HG03521 (cell line): Measurements from ENCODE around the gene USP6NL.
"Not testable (repeated sequence)": the region's sequence is repeated elsewhere in the genome, so short reads cannot be mapped to it uniquely, and the experiment has no call there.

Experiments used
- ATAC-seq: cut with Tn5 transposase; IDR thresholded peaks from one replicate; pipeline ENCODE4 v1.9.1; 2021; ENCODE audit warnings: mild to moderate bottlenecking, moderate library complexity; ENCODE audit not compliant: unreplicated experiment

Gene USP6NL

DNA sequence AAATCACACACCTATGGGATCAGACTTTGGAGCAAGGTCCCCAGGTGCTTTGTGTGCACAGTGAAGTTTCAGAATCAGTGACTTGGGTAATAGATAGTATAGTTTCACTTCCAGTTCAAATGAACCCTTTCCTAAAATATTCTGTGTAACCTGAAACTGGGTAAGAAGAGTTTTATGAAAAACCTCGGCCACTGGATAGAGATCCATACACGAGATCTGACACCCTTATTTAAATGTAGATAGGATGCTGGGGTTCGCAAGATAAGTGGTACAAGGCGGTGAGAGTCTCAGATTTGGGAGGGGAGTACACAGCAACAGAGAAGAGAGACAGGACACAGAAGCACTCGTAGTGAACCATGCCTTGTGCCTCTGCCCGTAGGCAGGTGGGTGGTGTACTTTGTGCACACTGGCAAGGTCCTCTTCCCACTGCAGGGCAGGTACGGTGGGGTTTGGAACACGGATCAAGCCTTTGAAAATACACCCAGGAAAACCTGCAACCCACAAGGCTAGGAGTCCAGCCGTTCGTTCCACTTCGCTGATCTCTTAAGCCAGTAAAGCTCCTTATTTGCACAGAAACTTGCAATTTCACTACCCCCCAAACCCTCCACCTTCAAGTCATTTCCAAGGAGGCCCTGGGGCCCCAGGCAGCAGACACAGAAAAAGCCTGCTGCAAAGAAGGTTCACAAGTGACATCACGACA is 162.8 kb downstream of the USP6NL start:
- ATAC-seq: peak; percentile 83

DNA sequence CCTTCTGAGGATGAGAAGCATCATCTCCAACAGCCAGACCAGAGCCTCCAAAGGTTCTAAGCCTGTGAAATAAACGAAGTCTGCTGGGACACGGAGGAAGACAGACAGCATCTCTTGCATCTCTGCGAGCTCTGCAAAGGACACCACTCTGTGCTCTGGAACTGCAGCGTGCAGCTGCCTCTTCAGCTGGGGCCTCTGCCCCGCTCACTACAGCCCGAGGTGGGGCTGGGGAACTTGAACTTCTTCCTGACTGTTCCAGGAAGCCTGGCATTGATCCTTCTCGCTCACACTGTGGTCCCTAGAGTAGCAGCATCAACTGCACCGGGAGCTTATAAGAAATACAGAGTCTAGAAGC is 163.3 kb downstream of the USP6NL start:
- ATAC-seq: peak; percentile 30

DNA sequence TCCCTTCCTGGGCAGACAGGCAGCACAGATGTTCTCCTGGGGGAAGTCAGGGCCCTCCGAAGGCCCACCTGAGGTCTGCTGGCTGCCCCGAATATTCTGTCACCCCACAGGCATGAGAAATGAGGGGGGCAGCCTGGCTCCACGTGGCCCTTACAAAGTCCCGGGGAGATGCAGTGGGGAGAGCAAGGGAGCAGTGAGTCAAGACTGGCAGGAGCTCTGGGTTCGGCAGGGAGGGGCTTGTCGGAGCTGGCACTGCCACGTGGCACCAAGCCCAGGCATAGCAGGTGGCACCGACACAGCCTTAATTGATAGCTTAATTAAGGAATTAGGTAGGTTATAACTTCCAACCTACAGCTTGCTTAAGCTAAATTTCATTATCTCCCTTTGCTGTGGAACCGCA is 163.9 kb downstream of the USP6NL start:
- ATAC-seq: no peak

DNA sequence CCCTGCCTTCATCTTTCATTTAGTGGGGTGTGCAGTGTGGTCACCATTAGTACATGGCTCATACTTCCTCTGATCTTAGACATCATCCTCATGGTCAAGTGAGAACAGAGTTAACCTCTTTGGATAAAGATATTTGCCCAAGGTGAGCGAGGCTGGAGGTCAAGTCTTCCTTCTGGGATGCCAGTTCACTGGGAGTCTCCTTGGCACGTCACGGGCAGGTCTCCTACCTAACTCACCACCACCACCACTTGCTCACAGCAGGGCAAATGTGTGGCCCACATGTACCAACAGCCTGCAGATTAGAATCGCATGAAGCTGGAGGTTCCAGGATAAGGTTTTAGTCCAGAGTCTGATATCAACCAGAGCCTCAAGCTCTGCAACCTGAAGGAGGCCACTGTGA is 164.6 kb downstream of the USP6NL start:
- ATAC-seq: no peak

DNA sequence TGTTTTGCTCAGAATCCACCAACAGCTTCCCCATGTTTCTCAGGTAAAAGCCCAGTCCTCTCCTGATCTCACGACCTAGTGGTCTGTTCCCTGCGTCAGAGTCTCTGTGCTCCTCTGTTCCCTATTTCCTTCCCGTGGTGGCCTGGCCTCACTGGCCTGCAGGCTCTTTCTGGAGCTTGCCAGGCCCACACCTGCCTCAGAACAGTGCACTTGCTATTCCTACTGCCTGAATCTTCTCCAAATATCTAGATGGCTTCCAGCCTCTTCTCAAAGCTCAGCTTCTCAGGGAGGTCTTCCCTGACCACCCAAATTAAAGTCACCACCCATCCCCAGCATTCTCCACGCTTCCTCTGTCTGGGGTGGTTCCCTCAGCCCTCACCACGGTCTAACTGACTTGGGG is 165.3 kb downstream of the USP6NL start:
- no peak for ATAC-seq

DNA sequence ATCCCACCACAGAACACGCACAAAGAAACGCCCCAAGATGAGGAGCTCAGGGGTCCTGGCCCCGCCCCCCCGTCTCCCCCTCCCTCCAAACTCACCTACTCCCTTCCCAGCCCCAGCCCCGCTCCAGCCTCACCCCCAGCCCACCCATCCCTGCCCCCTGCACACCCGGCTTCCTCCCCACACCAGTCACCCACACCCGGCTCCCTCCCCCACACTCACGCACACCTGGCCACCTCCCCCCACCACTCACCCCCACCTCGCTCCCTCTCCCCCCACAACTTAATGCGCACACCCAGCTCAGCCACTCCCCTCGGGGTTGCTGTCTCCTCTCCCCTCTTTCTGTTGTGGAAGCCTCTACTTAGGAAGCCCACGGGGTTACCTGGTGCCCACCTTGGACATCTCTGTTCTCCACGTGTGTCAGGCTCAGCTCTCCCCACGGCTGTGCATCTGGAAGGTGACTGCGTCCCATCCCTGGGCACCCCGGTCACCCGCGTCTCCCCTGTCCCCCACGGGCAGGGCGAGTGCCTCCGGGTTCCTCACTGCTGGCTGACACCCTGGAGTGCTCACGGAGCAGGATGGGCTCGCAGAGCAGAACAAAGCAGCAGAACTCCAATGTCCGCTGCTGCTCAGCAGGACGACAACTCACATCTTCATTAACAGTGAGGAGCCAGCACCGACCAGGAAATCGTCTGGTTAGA is 166.8 kb downstream of the USP6NL start:
- no peak for ATAC-seq

DNA sequence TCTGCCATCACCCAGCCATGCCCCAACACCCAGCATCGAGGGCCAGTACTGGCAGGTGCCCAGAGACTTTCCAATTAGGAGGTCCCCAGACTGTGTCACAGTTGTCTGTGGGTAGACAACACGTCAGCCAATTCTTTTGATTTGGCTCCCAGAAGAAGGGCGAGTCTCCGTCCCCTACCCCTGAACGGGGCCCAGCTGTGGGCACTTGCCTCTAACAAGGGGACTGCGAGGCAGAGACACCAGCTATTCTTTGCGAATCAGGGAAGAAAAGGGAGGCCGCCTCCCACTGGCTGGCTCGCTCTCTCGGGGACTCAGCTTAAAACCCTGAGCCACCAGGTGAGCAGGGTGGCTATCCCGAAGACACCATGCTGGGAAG is 167.3 kb downstream of the USP6NL start:
- ATAC-seq: no peak

DNA sequence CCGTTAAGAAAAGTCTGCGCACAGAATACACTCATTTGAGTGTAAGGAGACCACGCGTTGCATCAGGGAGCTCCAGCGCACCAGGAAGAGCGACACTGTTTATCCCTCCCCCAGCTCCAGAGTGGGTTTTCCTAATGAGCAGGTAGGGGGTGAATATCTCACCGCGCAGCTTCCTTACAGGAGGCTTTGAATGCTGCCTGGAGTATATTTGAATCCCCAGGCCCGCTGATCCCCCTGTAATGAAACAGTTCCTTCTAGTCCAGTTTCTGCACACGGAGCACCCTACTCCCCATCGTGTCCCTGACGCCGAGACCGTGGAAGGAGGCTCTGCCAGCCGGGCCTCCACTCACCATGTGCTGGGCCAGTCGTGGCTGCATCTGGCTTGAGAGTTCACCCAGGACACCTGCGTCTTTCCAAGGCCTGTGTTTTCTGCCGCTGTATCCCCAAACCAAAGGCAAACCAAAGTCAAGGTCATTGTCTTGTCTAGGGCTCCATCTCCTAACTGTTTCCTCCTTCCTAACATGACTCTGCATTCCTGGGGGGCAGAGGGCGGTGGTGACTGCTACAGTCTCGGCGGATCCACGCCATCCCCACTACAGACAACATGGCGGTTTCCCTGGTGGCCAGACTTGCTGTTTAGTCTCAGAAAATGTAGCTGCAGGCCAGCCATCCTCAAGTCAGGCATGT is 167.8 kb downstream of the USP6NL start:
- no peak for ATAC-seq

DNA sequence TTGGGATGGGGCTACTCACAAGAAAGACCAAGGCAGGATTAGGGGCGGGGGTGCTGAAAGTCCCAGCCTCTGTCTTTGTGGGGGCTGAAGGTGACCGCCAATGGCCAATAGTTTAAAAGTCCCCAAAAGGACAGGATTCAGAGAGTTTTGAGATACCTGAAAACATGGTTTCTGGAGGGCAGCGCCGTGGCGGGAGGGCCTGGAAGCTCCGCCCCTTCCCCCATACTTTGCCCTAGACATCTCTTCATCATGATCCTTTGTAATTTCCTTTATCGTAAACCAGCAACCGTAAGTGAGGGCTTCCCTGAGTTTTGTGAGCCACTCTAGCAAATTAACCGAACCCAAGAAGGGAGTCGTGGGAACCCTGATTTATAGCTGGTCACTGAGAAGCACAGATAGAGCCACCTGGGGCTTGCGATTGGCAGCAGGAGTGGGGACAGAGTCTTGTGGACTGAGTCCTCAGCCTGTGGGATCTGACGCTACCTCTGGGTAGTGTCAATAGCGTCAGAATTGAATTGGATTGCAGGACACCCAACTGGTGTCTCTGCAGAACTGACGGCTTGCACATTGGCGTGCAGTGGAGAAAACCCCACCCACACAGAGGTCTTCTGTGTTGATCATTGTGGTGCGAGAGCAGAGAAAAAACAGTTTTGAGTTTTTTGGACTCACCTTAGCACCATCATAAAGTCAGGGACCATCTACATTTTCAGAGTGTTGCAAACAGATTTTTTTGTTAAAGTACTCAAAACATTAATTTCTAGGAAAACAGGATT is 169.3 kb downstream of the USP6NL start:
- no peak for ATAC-seq

DNA sequence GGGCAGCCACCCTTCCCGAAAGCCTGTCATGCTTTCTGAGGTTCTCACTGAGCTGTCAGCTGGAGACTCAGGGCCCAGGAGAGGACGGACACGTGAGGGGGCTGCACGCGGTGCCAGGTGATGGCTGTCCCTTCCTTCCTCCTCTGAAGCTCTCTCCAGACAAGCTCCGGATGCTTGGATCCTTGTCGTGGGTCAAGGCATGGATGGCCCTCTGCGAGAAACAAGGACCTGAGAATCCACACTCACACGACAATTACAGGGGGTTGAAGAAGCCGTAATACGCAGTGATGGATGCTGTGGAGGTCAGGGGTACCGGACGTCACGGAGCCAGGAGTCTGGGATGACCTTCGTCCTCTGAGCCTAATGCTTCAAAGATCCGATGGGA is 170.3 kb downstream of the USP6NL start:
- no peak for ATAC-seq

DNA sequence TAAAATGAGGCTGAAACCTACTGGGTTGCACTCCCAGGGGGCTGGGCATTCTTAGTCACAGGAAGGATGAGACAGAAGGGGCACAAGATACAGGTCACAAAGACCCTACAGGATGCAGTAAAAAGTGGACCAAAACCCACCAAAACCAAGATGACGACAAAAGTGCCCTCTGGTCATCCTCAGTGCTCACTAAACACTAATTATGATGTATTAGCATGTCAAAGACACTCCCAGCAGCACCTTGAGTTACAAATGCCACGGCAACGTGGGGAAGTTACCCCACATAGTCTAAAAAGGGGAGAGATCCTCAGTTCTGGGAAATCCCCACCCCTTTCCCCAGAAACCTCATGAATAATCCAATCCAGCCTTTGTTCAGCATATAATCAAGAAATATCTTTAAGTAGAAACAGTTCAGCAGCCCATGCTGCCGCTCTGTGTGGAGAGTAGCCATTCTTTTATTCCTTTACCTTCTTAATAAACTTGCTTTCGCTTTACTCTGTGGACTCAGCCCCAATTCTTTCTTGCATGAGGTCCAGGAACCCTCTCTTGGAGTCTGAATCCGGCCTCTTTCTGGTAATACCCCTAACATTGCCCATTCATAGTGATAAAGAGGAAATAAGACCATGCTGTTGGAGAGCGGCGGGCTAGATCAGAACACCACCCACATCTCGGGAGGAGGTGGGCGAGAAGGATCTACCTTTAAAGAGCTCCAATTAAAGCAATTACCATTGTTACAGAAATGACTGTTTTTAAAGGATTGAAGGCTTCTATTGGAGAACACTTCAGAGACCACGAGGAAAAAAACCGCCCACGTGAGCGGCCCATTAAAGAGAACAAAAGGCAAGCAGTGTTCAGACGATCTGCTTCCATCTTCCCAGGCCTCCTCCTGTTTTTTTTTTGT is 170.9 kb downstream of the USP6NL start:
- ATAC-seq: no peak

DNA sequence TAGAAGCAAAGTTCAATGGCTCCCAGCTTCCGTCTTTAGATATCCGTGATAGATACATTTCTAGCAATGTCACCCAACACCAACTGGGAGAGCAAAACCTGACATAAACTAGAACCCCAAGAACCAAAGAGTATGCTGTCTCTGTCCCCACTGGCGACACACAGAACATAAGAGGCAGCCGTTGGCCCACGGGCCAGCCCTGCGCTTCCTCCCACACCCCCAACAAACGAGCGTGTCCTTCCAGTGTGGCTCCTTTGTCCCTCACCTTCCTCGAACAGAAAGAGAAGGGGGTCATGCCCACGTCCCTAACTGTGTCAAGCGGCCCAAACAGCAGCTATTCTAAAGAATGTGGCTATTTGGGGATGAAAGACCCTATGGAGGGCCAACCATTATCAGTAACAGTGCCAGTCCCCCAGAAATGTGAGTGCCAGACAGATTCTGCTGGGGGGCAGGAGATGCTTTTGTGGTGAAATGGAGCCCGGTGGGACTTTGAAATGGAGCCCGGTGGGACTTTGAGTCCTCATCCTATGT is 171.9 kb downstream of the USP6NL start:
- ATAC-seq: no peak

DNA sequence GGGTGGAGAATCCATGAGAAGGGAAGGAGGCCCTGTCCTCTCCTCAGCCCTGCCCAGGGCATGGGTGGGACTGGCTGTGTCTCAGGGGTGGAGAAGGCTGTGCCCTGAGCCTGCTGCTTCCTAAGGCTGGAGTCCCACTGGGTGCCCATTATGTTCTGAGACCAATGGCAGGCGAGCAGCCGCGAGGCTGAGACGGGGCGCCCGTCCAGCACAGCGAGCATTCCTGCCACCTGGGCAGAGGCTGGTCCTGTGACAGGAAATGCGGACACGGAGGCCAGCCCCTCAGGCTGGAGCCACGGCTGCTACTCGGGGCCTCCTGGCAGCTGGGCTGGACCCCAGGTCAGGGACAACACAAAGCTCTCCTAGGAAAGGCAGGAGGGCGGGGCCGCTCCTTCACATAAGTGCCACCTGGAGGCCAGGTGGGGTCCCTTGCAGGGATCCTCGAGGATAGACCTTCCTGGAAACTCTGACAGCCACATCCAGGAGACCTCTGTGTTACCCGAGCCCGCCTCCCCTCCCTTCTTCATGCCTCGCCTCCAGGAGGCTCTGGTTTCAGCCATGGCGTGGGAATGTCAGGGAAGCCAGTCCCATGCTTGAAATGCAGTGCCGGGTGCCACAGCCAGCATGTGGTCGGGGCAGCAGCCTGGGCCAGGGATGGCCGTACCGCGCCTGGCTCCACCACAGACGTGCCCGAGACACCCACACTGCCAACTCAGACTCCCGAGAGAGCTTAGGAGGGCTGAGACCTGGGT is 173.9 kb downstream of the USP6NL start:
- ATAC-seq: no peak

DNA sequence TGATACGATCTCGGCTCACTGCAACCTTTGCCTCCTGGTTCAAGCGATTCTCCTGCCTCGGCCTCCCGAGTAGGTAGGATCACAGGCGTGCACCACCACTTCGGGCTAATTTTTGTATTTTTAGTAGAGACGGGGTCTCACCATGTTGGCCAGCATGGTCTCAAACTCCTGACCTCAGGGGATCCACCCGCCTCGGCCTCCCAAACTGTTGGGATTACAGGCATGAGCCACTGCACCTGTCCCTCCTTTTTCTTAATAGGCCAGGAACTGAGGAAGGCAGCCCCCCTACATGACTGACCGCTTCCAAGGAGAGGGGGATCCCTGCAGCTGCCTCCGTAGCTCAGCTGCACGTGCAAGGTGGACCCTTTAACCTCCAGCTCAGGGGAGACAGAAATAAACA is 175.0 kb downstream of the USP6NL start:
- not testable (repeated sequence) for ATAC-seq

DNA sequence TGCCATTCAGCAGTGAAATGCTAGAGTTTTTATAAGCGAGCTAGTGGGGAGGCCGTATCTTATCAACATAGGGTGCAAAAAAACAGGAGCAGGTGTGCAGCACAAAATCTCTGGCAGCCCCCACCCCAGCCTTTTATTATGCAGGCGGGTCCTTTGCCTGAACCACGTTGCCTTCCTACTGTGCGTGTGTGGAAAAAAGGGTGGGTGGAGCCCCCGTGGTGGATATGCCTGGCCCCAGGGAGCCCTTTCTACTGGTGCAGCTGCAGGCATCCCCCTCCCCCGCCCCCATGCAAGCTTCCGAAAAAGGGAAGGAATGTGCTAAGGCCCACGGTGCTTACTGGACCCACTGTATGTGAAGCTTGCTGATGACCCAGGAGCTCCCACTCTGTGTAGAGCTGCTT is 175.9 kb downstream of the USP6NL start:
- no peak for ATAC-seq

DNA sequence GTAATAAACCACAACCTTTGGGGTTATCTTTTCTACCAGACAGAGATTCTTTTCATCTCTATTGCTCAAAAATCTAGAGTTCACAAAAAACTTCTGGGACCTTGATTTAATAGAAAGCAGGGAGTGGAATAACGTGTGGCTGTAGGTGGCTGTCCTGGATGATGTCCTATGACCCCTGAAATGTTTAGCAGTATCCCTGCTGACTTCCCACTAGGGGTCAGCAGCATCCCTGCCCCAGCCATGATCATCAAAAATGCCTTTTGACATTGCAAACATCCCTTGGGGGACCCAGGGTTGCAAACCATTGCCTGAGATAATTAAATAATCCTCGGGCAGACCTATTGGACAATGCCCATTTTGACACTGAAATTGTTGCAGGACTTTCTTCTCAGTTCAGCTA is 177.1 kb downstream of the USP6NL start:
- no peak for ATAC-seq

DNA sequence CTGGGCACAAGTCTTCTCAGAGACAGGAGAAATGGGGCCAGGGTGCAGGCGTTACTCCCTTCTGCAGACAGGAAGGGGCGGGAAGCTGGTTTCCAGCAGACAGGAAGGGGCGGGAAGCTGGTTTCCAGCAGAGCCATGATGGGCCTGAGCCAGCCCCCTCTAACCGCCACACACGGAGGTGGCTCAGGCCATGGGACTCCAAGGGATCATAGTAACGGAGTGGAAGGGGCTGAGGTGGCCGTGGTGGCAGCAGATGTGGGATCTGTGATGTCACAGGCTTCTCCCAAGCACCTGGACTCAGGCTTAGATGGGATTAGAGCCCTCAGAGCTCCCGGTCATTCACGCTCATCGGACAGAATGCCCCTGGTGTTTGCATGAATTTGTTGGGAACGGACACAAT is 177.8 kb downstream of the USP6NL start:
- no peak for ATAC-seq

DNA sequence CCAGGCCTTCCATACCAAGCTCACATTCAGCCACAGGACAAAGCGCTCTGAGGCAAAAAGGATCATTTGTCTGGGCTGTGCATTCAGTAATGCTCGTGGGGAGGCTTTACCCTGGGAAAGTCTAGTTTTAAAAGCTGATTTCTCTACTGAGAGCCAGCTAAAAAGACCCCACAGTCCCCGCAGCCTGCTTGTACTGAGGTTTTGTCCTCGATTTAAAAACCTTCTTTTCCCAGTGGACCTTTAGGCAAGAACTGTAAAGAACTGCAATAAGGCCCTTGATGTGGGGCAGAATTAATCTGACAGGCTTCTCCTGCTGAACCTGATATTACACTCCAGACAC is 180.3 kb downstream of the USP6NL start:
- no peak for ATAC-seq

DNA sequence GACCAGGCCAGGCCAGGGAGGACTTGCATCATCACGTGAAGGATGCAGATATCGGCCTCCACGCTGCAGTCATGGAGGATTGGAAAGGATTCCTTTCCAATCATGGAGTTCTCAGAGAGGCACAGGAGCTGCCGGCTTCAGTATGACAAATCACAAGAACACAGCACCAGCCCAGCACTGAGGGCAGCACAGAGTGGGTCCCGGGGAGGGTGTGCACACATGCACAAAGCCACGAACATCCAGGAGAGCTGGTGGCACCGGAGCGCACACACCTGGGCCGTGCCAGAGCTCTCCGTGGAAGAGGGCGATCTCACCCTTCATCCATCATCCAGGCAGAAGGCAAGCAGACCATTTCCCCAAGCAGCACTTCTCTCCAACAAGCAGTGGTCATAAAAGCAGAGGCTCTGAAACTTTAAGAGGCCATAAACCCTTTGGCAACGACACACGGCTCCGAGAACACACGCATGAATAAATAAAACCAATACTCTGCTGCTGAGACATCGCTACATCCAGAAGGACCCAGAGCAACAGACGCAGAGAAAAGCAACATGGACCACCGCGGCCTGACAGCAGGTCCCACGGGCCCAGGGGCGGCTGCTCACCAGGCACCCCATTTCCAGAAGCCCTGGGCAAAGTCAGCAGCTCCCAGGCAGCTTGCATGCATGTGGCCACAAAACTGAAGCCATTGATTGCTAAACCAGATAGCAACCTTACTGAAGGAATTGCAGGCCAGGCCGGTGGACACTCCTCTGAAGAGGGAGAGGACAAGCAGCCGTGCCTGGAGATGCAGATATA is 180.8 kb downstream of the USP6NL start:
- no peak for ATAC-seq
